A549 (cell line): Measurements from ENCODE around the gene S100A12.

Experiments used
- MAFK ChIP-seq: fragments of 450-650 bp; IDR thresholded peaks from 2 replicates; pipeline ENCODE4 v1.6.1; 2014; ENCODE audit not compliant: partially characterized antibody
- RARB ChIP-seq: fragments of 250-450 bp; sonication (Bioruptor Pico); IDR thresholded peaks from 2 replicates; pipeline ENCODE4 v1.8.0; 2021; ENCODE audit warnings: mild to moderate bottlenecking, moderate library complexity
- SMC3 ChIP-seq: fragments of >200 bp; sonication (Bioruptor Twin); formaldehyde crosslinking; IDR thresholded peaks from 3 replicates; pipeline ENCODE4 v1.6.1; 2018; ENCODE audit warnings: inconsistent platforms
- TF ChIP-seq, protein P1 (sequence below): fragments of >200 bp; sonication (Bioruptor Twin); formaldehyde crosslinking; IDR thresholded peaks from 3 replicates; pipeline ENCODE4 v1.5.1; 2016

GRCh38 chr1:153347856-153348255, 27.6 kb downstream of the S100A12 start:
- TF ChIP-seq RARB (CRISPR knock-in tag) = no peak
- TF ChIP-seq, protein P1, sequence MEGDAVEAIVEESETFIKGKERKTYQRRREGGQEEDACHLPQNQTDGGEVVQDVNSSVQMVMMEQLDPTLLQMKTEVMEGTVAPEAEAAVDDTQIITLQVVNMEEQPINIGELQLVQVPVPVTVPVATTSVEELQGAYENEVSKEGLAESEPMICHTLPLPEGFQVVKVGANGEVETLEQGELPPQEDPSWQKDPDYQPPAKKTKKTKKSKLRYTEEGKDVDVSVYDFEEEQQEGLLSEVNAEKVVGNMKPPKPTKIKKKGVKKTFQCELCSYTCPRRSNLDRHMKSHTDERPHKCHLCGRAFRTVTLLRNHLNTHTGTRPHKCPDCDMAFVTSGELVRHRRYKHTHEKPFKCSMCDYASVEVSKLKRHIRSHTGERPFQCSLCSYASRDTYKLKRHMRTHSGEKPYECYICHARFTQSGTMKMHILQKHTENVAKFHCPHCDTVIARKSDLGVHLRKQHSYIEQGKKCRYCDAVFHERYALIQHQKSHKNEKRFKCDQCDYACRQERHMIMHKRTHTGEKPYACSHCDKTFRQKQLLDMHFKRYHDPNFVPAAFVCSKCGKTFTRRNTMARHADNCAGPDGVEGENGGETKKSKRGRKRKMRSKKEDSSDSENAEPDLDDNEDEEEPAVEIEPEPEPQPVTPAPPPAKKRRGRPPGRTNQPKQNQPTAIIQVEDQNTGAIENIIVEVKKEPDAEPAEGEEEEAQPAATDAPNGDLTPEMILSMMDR = no peak
- no peak for TF ChIP-seq MAFK
- TF ChIP-seq SMC3 = no peak
